HEK293T (cell line): ENCODE measurements around the gene RNF144B.
"Not testable (repeated sequence)": the region's sequence is repeated elsewhere in the genome, so short reads cannot be mapped to it uniquely, and the experiment has no call there.

Source experiments
- BHLHE40 ChIP-seq: fragments of 450-650 bp; IDR thresholded peaks from 2 replicates; pipeline ENCODE4 v1.6.1; 2016; ENCODE audit warnings: mild to moderate bottlenecking, moderate library complexity, borderline replicate concordance
- ELF4 ChIP-seq: fragments of 450-650 bp; IDR thresholded peaks from 2 replicates; pipeline ENCODE4 v1.6.1; 2017; ENCODE audit warnings: antibody characterized with exemption
- FOXA1 ChIP-seq: fragments of 450-650 bp; IDR thresholded peaks from 2 replicates; pipeline ENCODE4 v1.6.1; 2016; ENCODE audit warnings: mild to moderate bottlenecking
- FOXK2 ChIP-seq: fragments of 450-650 bp; IDR thresholded peaks from 2 replicates; pipeline ENCODE4 v1.6.1; 2016; ENCODE audit warnings: mild to moderate bottlenecking
- FOXM1 ChIP-seq: fragments of 450-650 bp; IDR thresholded peaks from 2 replicates; pipeline ENCODE4 v1.6.1; 2017; ENCODE audit warnings: mild to moderate bottlenecking, borderline replicate concordance
- HDGF ChIP-seq: fragments of 450-650 bp; IDR thresholded peaks from 2 replicates; pipeline ENCODE4 v1.6.1; 2017; ENCODE audit warnings: antibody characterized with exemption, borderline replicate concordance
- L3MBTL2 ChIP-seq: fragments of 450-650 bp; conservative IDR thresholded peaks from 2 replicates; pipeline ENCODE4 v1.6.1; 2016; ENCODE audit warnings: mild to moderate bottlenecking
- LEF1 ChIP-seq: fragments of 450-650 bp; IDR thresholded peaks from 2 replicates; pipeline ENCODE4 v1.6.1; 2017; ENCODE audit warnings: mild to moderate bottlenecking, borderline replicate concordance
- NFRKB ChIP-seq: fragments of 450-650 bp; IDR thresholded peaks from 2 replicates; pipeline ENCODE4 v1.6.1; 2016; ENCODE audit warnings: mild to moderate bottlenecking, moderate library complexity
- SP1 ChIP-seq: fragments of 450-650 bp; IDR thresholded peaks from 2 replicates; pipeline ENCODE4 v1.6.1; 2017
- SUZ12 ChIP-seq: fragments of 450-650 bp; IDR thresholded peaks from 2 replicates; pipeline ENCODE4 v1.6.1; 2016; ENCODE audit warnings: mild to moderate bottlenecking
- TARDBP ChIP-seq: fragments of 450-650 bp; IDR thresholded peaks from 2 replicates; pipeline ENCODE4 v1.6.1; 2016
- ZNF384 ChIP-seq: fragments of 450-650 bp; IDR thresholded peaks from 2 replicates; pipeline ENCODE4 v1.6.1; 2016
- TF ChIP-seq, protein P1 (sequence below): fragments of 450-650 bp; IDR thresholded peaks from 2 replicates; pipeline ENCODE4 v1.6.1; 2016

DNA sequence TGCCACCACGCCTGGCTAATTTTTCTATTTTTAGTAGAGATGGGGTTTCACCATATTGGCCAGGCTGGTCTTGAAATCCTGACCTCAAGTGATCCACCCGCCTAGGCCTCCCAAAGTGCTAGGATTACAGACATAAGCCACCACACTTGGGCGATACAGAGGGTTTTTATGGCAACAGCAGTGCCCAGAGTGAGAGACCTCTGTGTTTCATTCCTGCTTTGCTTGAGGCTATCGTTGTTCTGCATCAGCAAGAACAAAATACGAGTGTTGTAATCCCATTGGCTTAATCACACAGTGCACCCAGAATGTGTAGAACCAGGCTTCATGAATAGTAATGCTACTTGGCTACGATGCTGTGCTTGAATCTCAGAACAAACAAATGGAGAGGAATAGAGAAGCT is 70.9 kb downstream of the RNF144B start:
- TF ChIP-seq SP1, FOXK2, BHLHE40, SUZ12, ZNF384, FOXA1, ELF4, TARDBP, LEF1, FOXM1, L3MBTL2, NFRKB, HDGF: not testable (repeated sequence)
- TF ChIP-seq, protein P1, sequence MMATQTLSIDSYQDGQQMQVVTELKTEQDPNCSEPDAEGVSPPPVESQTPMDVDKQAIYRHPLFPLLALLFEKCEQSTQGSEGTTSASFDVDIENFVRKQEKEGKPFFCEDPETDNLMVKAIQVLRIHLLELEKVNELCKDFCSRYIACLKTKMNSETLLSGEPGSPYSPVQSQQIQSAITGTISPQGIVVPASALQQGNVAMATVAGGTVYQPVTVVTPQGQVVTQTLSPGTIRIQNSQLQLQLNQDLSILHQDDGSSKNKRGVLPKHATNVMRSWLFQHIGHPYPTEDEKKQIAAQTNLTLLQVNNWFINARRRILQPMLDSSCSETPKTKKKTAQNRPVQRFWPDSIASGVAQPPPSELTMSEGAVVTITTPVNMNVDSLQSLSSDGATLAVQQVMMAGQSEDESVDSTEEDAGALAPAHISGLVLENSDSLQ: not testable (repeated sequence)
